ENCODE data around the gene ZSWIM5.

Gene ZSWIM5

DNA sequence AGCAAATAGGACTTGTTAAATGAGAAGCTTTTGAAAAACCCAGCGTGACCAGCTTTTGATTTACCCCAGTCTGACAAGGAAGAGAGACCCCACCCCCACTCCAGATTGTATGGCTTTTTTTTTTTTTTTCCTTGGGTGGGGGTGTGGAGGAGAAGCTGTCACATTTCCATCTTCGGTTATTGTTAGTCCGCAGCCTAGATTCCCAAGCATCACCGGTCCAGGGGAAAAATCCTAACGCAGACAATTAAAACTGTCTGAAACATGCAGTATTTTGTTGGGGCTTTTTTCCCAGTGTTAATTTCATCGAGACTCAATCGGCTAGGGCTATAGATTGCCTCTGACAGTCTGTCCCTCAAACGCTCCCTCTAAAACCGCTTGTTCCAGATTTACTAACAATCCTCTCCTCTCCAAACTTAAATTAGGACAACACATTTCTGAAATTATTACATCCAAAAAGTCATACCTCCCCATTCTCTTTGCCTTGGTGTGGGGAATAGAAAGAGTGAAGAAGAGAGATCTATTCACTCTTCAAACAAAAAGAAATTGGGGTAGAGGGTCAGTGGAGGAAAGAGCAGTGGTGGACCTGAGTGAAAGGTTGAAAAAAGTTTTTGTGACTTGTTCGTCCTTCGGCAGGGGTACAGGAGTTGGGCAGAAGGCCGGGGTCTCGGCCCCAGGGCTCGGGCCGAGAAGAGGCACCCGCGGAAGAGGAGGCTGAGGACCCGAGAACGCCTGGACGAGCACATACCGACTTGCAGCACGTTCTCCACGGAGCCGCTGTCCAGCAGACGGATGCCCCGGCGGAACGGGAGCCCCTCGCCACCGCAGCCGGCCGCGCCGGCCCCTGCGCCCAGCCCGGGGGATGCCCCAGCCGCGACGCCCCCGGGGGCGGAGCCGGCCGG lies 1.1 kb downstream of the ZSWIM5 start:
- H3K4me3 ChIP-seq (ENCODE audit: control insufficient read depth, low read depth, low read length) = no peak overlapping the region
- DNase-seq (ENCODE audit: low read depth) = no peak
- TF ChIP-seq, protein P1, sequence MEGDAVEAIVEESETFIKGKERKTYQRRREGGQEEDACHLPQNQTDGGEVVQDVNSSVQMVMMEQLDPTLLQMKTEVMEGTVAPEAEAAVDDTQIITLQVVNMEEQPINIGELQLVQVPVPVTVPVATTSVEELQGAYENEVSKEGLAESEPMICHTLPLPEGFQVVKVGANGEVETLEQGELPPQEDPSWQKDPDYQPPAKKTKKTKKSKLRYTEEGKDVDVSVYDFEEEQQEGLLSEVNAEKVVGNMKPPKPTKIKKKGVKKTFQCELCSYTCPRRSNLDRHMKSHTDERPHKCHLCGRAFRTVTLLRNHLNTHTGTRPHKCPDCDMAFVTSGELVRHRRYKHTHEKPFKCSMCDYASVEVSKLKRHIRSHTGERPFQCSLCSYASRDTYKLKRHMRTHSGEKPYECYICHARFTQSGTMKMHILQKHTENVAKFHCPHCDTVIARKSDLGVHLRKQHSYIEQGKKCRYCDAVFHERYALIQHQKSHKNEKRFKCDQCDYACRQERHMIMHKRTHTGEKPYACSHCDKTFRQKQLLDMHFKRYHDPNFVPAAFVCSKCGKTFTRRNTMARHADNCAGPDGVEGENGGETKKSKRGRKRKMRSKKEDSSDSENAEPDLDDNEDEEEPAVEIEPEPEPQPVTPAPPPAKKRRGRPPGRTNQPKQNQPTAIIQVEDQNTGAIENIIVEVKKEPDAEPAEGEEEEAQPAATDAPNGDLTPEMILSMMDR (conservative IDR thresholded peaks at IDR 0.05; ENCODE audit: control insufficient read depth, insufficient read depth, low read depth, low read length) = no peak

DNA sequence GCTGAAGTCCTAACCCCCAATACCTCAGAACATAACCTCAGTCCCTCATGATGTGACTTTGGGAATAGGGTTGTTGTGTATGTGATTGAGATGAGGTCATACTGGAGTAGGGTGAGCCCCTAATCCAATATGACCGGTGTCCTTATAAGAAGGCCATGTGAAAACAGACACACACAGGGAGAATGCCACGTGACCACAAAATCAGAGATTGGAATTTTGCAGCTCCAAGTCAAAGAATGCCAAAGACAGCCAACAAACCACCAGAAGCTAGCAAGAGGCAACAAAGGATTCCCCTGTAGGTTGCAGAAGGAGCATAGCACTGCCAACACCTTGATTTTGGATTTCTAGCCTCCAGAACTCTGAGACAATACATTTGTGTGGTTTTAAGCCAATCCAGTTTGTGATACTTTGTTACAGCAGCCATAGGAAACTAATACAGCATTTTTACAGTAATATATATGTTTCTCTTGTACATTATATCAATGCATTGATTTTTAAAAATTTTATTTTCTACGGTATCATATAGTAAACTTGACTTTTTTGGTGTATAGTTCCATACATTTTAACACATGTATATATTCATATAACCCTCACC lies 5.4 kb downstream of the ZSWIM5 start:
- no peak overlapping the region for H3K4me3 ChIP-seq (ENCODE audit: control insufficient read depth, low read depth, low read length)
- TF ChIP-seq, protein P1 (conservative IDR thresholded peaks at IDR 0.05; ENCODE audit: control insufficient read depth, insufficient read depth, low read depth, low read length) = no peak
- no peak for DNase-seq (ENCODE audit: low read depth)

DNA sequence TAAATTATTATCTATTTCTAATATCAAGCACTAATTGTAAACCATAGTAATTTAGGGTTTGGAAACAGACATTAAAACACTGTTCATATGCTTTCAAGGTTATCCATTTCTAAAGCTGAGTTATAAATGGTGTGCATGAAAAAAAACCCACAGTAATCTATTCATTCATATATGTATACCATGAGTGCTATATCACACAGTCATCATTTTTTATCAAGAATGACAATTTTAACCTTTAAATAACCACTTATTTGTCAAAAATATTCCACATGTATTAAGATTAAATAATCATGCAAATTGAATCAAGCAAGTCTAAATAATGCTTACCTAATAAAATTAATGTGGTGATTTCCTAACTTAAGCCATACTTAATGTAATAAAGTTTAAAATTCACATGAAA lies 6.0 kb downstream of the ZSWIM5 start:
- no peak for DNase-seq (ENCODE audit: low read depth)
- TF ChIP-seq, protein P1 (conservative IDR thresholded peaks at IDR 0.05; ENCODE audit: control insufficient read depth, insufficient read depth, low read depth, low read length) = no peak
- no peak overlapping the region for H3K4me3 ChIP-seq (ENCODE audit: control insufficient read depth, low read depth, low read length)

DNA sequence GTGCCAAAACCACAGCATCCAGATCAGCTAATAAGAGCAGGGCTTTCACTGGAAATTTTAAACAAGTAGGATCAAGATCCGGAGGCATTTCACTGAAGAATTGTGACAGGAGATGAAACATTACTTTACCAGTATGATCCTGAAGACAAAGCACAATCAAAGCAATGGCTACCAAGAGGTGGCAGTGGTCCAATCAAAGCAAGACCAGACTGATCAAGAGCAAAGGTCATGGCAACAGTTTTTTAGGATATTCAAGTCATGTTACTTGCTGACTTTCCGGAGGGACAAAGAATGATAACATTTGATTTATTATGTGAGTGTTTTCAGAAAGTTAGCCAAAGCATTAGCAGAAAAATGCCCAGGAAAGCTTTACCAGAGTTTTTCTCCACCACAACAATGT lies 8.2 kb downstream of the ZSWIM5 start:
- TF ChIP-seq, protein P1 (conservative IDR thresholded peaks at IDR 0.05; ENCODE audit: control insufficient read depth, insufficient read depth, low read depth, low read length) = no peak
- H3K4me3 ChIP-seq (ENCODE audit: control insufficient read depth, low read depth, low read length) = no peak overlapping the region
- DNase-seq (ENCODE audit: low read depth) = no peak

DNA sequence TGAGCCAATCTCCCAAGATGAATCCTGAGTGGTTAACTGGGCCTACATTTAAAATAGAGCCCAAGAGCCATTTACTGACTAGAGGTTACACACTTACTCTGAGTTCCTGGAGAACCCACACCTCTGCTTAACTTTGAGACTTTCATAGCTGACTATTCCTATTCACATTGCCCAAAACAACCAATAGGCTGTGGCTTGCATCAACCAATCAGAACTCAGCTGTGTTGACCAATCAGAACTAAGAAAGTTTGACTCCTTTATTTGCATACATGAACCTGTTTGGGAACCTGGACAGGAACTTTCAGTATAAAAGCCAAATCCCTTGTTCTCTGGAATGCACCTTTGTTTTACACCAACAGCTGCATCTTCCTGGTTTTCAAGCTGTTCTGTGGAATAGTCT lies 9.5 kb downstream of the ZSWIM5 start:
- no peak overlapping the region for H3K4me3 ChIP-seq (ENCODE audit: control insufficient read depth, low read depth, low read length)
- TF ChIP-seq, protein P1 (conservative IDR thresholded peaks at IDR 0.05; ENCODE audit: control insufficient read depth, insufficient read depth, low read depth, low read length) = no peak
- DNase-seq (ENCODE audit: low read depth) = no peak

DNA sequence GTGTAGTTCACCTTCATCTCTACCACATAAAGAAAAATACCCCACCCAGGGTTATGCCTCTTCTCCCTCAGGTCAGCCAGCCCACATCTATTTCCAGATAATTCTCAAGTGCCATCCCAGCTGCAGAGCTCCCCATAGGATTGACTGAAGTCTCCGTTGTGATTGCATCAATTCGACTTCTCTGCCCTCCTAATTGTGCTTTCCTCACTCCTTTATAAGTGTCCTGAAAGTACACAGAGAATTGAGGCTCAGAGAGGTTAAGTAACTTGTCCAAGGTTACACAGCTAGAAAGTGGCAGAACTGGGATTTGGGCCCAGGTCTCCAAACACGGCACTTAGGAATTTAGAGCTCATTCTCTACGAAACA lies 15.0 kb downstream of the ZSWIM5 start:
- TF ChIP-seq, protein P1 (conservative IDR thresholded peaks at IDR 0.05; ENCODE audit: control insufficient read depth, insufficient read depth, low read depth, low read length) = no peak
- no peak overlapping the region for H3K4me3 ChIP-seq (ENCODE audit: control insufficient read depth, low read depth, low read length)
- no peak for DNase-seq (ENCODE audit: low read depth)

All from fibroblast of mammary gland (primary cell).